Spleen (tissue), 7 donors: ENCODE data around the gene TMEM132C.

ENCODE experiments used
- CTCF ChIP-seq, 11 experiments: fragments of 200-600 bp in 7 of 11; fragments of 450-650 bp in 4 of 11; sonication (generic) in 4 of 11; IDR thresholded peaks in 8 of 11; conservative IDR thresholded peaks in 3 of 11; 1 replicate in 7 of 11; 2 replicates in 4 of 11; pipeline versions ENCODE4 v1.4.0 to v1.8.0; 2016 to 2021; ENCODE audit warnings: antibody characterized with exemption in 11 of 11, inconsistent platforms in 4 of 11, mild to moderate bottlenecking in 1 of 11
- POLR2A ChIP-seq, 3 donors: fragments of 450-650 bp; IDR thresholded peaks; one replicate each; pipeline ENCODE4 v1.5.1; 2017; ENCODE audit warnings: antibody characterized with exemption in 3 of 3, mild to moderate bottlenecking in 1 of 3
- POLR2AphosphoS5 ChIP-seq, 3 donors: sonication (generic); formaldehyde crosslinking; IDR thresholded peaks; one replicate each; pipeline ENCODE4 v1.5.1; 2017; ENCODE audit warnings: antibody characterized with exemption in 3 of 3
- donor health status: DM: no; HTN: no; CAD: no; lungs with moderate emphysema.
- donor health status: DM: no; HTN: no; CAD: no.
- donor health status: DM: no; HTN: no; CAD: no.

GRCh38 chr12:128266086-128266485 is 884 bp upstream of the TMEM132C start:
- TF ChIP-seq CTCF (IDR thresholded peaks at IDR 0.05 in 8 of 11, conservative IDR thresholded peaks at IDR 0.05 in 3 of 11) (no peak), POLR2AphosphoS5 (IDR thresholded peaks at IDR 0.05) (no peak), POLR2A (IDR thresholded peaks at IDR 0.05) (no peak)
